HL-60 (cell line): ENCODE measurements around the gene CSF2RB.

ENCODE experiments used
- DNase-seq, 2 experiments: peaks; one replicate each; pipeline ENCODE4 v3.0.0-alpha.2; 2010 to 2020; ENCODE audit warnings: low read depth in 1 of 2, low spot score in 1 of 2
- H3K27ac ChIP-seq: fragments of 250-450 bp; sonication (Bioruptor Pico); replicated peaks from 2 replicates; pipeline ENCODE4 v1.5.1; 2020; ENCODE audit warnings: mild to moderate bottlenecking, moderate library complexity
- H3K27me3 ChIP-seq: fragments of 250-450 bp; sonication (Bioruptor Pico); 2 replicates; pipeline ENCODE4 v1.5.1; 2021; ENCODE audit warnings: mild to moderate bottlenecking, moderate library complexity; ENCODE audit not compliant: insufficient read depth, poor library complexity, severe bottlenecking
- H3K4me3 ChIP-seq: replicated peaks from 2 replicates; pipeline ENCODE4 v1.5.1; 2011; ENCODE audit warnings: mild to moderate bottlenecking, control low read depth, low read length; ENCODE audit not compliant: insufficient read depth
- GABPA ChIP-seq: IDR thresholded peaks from 2 replicates; pipeline ENCODE4 v1.6.1; 2012; ENCODE audit warnings: low read depth
- POLR2AphosphoS5 ChIP-seq: IDR thresholded peaks from 2 replicates; pipeline ENCODE4 v1.6.1; 2012; ENCODE audit warnings: low read depth
- SPI1 ChIP-seq: IDR thresholded peaks from 2 replicates; pipeline ENCODE4 v1.6.1; 2012; ENCODE audit warnings: low read depth, mild to moderate bottlenecking, borderline replicate concordance
- long read RNA-seq: library from polyadenylated mRNA; unstranded; transcript quantifications from one replicate; pipeline ENCODE4 v2.0.0, GENCODE V29; 2020
- TF ChIP-seq, protein P1 (sequence below): IDR thresholded peaks from one replicate; pipeline ENCODE4 v1.5.1; 2011; ENCODE audit warnings: low read length, control low read depth, inconsistent platforms; ENCODE audit not compliant: insufficient read depth
- TF ChIP-seq, protein P2 (sequence below): IDR thresholded peaks from 2 replicates; pipeline ENCODE4 v1.6.1; 2012; ENCODE audit warnings: low read depth; ENCODE audit not compliant: insufficient replicate concordance

The CSF2RB gene
- long read RNA-seq, full-length matches to known transcripts = 1 of 11 reads
- long read RNA-seq, partial matches to known transcripts = 9 of 11 reads
- long read RNA-seq, other reads (novel, unspliced or antisense) = 1 of 11 reads

DNA sequence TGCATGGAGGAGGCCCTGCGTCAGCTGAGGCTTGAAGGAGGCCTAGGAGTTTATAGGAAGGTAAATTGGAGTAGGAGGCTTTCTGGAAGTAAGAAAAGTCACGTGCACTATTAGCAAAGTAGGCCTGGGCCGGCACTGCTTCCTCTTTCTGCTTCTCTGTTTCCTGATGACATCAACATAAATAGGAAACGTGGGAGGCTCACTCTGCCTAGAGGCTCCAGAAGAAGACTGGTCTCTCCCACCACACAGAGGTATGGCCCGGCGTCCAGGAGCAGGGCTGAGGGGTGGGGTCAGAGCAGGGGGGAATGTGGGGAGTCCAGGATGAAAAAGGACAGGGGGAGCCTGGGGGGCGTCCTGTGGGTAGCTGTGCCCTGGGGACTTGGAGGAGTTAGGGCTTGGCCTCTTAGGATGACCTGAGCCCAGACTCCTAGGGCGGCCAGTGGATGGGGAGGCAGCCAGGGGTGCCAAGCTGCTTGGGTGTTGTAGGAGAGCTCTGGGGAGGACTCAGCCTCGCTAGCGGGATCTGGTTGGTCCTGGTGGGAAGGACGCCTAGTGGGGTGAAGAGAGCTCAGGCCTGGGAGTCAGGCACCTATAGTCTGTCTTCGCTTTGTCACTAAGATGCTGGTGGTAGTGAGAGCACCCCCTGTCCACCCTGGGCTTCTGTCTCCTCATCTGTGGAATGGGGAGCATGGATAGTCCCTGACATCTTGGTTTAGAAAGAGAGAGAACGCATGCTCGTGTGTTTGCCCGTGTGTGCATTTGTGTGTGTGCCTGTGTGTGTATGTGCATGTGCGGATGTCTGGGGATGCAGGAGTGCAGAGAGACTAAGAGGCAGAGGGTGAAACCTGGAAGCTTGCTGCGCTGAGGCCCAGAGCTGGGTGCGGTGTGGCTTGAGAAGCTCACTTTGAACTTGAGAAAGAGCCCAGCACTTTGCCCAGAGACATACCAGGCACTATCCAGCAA lies at the start of gene CSF2RB:
Gene CSF2RB (plus strand): TSS at position 202 of the 963 bp plus-strand sequence. CDS start 8,580 bp downstream, outside the sequence.
- DNase-seq = peak; percentile 93
- peak within 1 kb of the TSS; percentile 58 for H3K4me3 ChIP-seq
- TF ChIP-seq POLR2AphosphoS5 (peak; percentile 41), SPI1 (peak; percentile 71; the same call in 1 of the 2 replicates), GABPA (no peak)
- TF ChIP-seq, protein P1, sequence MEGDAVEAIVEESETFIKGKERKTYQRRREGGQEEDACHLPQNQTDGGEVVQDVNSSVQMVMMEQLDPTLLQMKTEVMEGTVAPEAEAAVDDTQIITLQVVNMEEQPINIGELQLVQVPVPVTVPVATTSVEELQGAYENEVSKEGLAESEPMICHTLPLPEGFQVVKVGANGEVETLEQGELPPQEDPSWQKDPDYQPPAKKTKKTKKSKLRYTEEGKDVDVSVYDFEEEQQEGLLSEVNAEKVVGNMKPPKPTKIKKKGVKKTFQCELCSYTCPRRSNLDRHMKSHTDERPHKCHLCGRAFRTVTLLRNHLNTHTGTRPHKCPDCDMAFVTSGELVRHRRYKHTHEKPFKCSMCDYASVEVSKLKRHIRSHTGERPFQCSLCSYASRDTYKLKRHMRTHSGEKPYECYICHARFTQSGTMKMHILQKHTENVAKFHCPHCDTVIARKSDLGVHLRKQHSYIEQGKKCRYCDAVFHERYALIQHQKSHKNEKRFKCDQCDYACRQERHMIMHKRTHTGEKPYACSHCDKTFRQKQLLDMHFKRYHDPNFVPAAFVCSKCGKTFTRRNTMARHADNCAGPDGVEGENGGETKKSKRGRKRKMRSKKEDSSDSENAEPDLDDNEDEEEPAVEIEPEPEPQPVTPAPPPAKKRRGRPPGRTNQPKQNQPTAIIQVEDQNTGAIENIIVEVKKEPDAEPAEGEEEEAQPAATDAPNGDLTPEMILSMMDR = no peak
- TF ChIP-seq, protein P2, sequence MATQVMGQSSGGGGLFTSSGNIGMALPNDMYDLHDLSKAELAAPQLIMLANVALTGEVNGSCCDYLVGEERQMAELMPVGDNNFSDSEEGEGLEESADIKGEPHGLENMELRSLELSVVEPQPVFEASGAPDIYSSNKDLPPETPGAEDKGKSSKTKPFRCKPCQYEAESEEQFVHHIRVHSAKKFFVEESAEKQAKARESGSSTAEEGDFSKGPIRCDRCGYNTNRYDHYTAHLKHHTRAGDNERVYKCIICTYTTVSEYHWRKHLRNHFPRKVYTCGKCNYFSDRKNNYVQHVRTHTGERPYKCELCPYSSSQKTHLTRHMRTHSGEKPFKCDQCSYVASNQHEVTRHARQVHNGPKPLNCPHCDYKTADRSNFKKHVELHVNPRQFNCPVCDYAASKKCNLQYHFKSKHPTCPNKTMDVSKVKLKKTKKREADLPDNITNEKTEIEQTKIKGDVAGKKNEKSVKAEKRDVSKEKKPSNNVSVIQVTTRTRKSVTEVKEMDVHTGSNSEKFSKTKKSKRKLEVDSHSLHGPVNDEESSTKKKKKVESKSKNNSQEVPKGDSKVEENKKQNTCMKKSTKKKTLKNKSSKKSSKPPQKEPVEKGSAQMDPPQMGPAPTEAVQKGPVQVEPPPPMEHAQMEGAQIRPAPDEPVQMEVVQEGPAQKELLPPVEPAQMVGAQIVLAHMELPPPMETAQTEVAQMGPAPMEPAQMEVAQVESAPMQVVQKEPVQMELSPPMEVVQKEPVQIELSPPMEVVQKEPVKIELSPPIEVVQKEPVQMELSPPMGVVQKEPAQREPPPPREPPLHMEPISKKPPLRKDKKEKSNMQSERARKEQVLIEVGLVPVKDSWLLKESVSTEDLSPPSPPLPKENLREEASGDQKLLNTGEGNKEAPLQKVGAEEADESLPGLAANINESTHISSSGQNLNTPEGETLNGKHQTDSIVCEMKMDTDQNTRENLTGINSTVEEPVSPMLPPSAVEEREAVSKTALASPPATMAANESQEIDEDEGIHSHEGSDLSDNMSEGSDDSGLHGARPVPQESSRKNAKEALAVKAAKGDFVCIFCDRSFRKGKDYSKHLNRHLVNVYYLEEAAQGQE = no peak
- no peaks in the 10 kb centered on the region for H3K27me3 ChIP-seq
- H3K27ac ChIP-seq = peak within 1 kb of the TSS; percentile 77

DNA sequence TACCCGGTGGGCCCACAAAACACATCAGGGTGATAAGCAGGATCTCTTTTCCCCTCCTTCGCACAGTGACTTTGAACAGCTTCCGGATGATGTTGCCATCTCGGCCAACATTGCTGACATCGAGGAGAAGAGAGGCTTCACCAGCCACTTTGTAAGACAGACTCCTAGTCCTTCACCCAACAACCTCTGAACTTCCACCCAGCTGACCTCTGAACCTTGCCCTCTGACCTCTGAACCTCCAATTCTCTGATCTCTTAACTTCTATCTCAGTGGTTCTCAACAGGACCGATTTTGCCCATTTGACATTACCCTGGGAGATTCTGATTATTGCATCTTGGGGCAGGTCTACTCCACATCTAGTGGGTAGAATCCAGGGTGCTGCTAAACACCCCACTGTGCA lies 49.4 kb upstream of the CSF2RB start:
- no peak overlapping the region for H3K27ac ChIP-seq
- no peak overlapping the region for H3K4me3 ChIP-seq
- TF ChIP-seq POLR2AphosphoS5 = no peak
- TF ChIP-seq GABPA = no peak
- TF ChIP-seq, protein P2 = no peak
- TF ChIP-seq, protein P1 = no peak
- TF ChIP-seq SPI1 = no peak
- no peaks in the 10 kb centered on the region for H3K27me3 ChIP-seq
- no peak for DNase-seq

DNA sequence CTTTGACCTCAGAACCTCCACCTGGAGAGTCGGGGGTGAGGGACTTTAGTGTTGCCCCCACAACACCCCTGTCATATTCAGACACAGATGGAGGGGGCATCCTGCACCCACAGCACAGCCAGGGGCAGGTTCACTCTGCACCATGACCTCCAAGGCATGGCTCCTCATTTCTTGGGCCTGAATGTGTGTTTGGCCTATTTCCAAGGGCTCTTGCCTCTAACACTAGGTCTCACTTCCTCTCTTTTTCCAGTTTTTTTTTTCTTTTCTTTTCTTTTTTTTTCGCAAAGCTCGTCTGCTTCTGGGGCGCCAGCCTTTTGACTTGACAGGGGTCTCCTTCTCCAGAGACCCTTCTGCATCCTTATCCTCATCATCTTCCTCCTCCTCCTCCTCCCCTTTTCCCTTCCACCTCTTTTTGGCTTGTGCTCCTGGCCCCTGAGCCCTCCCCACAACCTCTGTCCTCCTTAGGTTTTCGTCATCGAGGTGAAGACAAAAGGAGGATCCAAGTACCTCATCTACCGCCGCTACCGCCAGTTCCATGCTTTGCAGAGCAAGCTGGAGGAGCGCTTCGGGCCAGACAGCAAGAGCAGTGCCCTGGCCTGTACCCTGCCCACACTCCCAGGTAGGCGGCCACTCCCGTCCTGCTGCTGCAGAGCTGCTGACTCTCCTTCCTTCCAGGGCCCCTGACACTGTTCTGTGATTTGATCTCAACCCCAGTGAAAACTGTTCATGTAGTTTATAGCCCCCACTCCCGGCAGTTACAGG lies 48.8 kb upstream of the CSF2RB start:
- no peaks in the 10 kb centered on the region for H3K27me3 ChIP-seq
- TF ChIP-seq POLR2AphosphoS5 = no peak
- no peak for TF ChIP-seq GABPA
- TF ChIP-seq, protein P2 = no peak
- TF ChIP-seq, protein P1 = no peak
- peak; percentile 75; the same call in 1 of the 2 replicates for TF ChIP-seq SPI1
- H3K4me3 ChIP-seq = no peak overlapping the region
- no peak for DNase-seq
- H3K27ac ChIP-seq = no peak overlapping the region
